HL-60 (cell line): ENCODE results near the gene NOS1AP.

Experiments used
- DNase-seq, 2 experiments: peaks; one replicate each; pipeline ENCODE4 v3.0.0-alpha.2; 2010 to 2020; ENCODE audit warnings: low read depth in 1 of 2, low spot score in 1 of 2
- H3K27ac ChIP-seq: fragments of 250-450 bp; sonication (Bioruptor Pico); replicated peaks from 2 replicates; pipeline ENCODE4 v1.5.1; 2020; ENCODE audit warnings: mild to moderate bottlenecking, moderate library complexity
- H3K27me3 ChIP-seq: fragments of 250-450 bp; sonication (Bioruptor Pico); 2 replicates; pipeline ENCODE4 v1.5.1; 2021; ENCODE audit warnings: mild to moderate bottlenecking, moderate library complexity; ENCODE audit not compliant: insufficient read depth, poor library complexity, severe bottlenecking
- H3K4me3 ChIP-seq: replicated peaks from 2 replicates; pipeline ENCODE4 v1.5.1; 2011; ENCODE audit warnings: mild to moderate bottlenecking, control low read depth, low read length; ENCODE audit not compliant: insufficient read depth
- CTCF ChIP-seq: IDR thresholded peaks from one replicate; pipeline ENCODE4 v1.5.1; 2011; ENCODE audit warnings: low read length, control low read depth, inconsistent platforms; ENCODE audit not compliant: insufficient read depth
- GABPA ChIP-seq: IDR thresholded peaks from 2 replicates; pipeline ENCODE4 v1.6.1; 2012; ENCODE audit warnings: low read depth
- POLR2AphosphoS5 ChIP-seq: IDR thresholded peaks from 2 replicates; pipeline ENCODE4 v1.6.1; 2012; ENCODE audit warnings: low read depth
- REST ChIP-seq: IDR thresholded peaks from 2 replicates; pipeline ENCODE4 v1.6.1; 2012; ENCODE audit warnings: low read depth; ENCODE audit not compliant: insufficient replicate concordance
- SPI1 ChIP-seq: IDR thresholded peaks from 2 replicates; pipeline ENCODE4 v1.6.1; 2012; ENCODE audit warnings: low read depth, mild to moderate bottlenecking, borderline replicate concordance

The NOS1AP gene

GRCh38 chr1:162310337-162310736, 240.8 kb downstream of the NOS1AP start:
- H3K4me3 ChIP-seq, result no peak overlapping the region
- H3K27me3 ChIP-seq, result no peaks in the 10 kb centered on the region
- TF ChIP-seq CTCF (no peak), REST (no peak), SPI1 (no peak), GABPA (no peak), POLR2AphosphoS5 (no peak)
- no peak overlapping the region for H3K27ac ChIP-seq
- peak in 1 of 2 experiments; percentile 55 for DNase-seq

GRCh38 chr1:162314206-162314605, 244.7 kb downstream of the NOS1AP start:
- Histone ChIP-seq H3K27ac (no peak overlapping the region), H3K27me3 (no peaks in the 10 kb centered on the region), H3K4me3 (no peak overlapping the region)
- TF ChIP-seq REST (no peak), GABPA (no peak), CTCF (no peak), SPI1 (no peak), POLR2AphosphoS5 (no peak)
- DNase-seq, result no peak

GRCh38 chr1:162315673-162316072, 246.2 kb downstream of the NOS1AP start:
- DNase-seq, result no peak
- TF ChIP-seq SPI1 (no peak), CTCF (no peak), REST (no peak), POLR2AphosphoS5 (no peak), GABPA (no peak)
- H3K27me3 ChIP-seq, result no peaks in the 10 kb centered on the region
- no peak overlapping the region for H3K4me3 ChIP-seq
- no peak overlapping the region for H3K27ac ChIP-seq
